ENCODE data around the gene PSMD13.
"Not testable (repeated sequence)": the region's sequence is repeated elsewhere in the genome, so short reads cannot be mapped to it uniquely, and the experiment has no call there.

Gene PSMD13

GRCh38 chr11:252666-253065, 15.9 kb downstream of the PSMD13 start:
- DNase-seq: no peak

- no peak for DNase-seq
Measured at GRCh38 chr11:253160-253885, 16.5 kb downstream of the PSMD13 start.

- no peak for DNase-seq
Measured at GRCh38 chr11:253886-254270, 17.1 kb downstream of the PSMD13 start.

DNA sequence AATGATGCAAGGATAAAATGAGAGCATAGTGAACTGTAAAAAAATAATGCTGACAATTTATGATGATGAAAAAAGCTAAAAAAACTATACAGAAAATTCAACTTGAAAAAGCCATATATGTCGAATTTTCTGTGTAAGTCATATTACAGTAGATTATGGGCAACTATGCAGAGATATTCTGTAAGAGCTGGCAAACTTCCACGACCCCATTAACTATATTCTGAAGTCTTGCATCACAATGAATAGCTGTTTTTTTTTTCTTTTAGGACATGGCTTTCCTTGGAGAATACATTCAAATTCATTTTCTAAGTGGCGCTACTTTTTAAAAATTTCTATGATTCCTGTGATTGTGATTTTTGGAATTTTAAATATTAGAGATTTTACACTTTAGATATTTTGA, 18.4 kb downstream of the PSMD13 start:
- DNase-seq: no peak

- DNase-seq: no peak
Measured at GRCh38 chr11:255816-256215, 19.0 kb downstream of the PSMD13 start.

DNA sequence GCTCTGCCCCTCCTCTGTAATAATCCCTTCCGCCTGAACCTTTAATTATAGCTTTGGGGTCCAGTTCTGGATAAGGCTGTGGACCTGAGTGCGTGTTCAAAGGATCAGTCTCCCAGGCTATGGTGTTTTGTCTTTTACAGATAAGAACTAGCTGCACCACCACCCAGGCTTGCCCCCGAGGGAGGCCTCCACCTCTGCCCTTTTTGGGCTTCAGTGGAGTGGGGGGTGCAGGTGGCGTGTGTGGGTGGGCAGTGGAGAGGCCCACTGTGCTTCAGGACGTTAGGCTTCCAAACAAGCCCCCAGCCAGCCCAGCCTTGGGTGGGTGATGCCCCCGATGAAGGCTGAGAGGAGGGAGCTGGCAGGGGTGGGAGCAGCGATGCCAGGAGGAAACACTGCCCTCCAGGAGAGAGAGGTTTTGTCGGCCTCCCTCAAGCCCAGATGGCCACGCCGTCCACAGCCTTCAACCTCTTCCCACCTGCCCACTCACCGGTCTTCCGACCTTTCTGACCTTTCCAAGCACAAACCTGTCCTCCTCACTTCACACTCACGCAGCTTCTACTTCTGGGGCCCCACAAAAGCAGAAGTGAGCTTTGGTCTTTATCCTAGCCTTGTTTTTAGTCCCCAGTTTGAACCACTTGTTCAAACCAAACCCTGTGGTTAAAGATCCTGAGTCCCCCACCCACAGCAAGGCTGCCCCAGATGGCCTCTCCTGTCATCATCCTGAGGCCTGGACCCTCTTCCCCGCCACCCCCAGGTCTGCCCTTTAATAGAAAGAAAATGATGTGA, 20.4 kb downstream of the PSMD13 start:
- no peak for DNase-seq

- DNase-seq: no peak
Measured at GRCh38 chr11:257766-258493, 21.2 kb downstream of the PSMD13 start.

GRCh38 chr11:259413-259812, 22.6 kb downstream of the PSMD13 start:
- DNase-seq: no peak

DNA sequence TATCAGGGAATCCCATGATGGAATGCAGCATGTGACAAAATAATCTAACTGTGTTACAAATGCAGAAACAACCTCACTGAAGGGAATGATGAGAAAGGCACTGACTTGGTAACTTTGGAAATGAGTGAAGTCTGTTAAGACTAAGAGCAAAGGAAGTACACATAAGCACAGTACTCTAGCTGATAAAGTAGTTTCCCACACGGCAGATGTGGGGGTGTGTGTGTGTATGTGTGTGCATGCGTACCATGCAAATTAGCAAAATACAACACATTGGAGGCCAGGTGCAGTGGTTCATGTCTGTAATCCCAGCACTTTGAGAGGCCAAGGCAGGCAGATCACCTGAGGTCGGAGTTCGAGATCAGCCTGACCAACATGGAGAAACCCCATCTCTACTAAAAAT, 24.8 kb downstream of the PSMD13 start:
- no peak for DNase-seq

- DNase-seq: no peak
Measured at GRCh38 chr11:266676-267439, 30.1 kb downstream of the PSMD13 start.

DNA sequence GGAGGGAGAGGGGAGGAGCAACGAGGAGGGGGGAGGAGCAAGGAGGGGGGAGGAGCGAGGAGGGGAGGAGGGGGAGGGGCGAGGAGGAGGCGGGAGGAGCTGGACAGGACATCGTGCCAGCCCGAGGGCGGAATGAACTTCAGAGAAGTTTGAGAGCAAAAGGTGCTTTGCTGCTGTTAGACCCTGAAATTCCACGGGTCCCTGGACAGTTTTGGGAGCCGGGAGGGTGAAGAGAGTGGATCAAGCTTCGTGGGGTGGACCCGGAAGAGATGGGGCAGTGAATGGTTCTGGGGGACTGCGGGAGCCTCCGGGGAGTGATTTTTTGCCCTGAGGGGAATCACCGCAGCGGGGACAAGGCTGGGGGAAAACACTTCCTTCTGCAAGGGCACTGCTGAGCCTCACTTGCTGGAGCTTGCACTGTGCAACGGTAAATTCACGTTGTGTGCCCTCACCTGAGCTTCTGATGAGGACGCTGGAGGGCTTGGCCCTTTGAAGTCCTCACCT, 30.8 kb downstream of the PSMD13 start:
- no peak for DNase-seq

DNA sequence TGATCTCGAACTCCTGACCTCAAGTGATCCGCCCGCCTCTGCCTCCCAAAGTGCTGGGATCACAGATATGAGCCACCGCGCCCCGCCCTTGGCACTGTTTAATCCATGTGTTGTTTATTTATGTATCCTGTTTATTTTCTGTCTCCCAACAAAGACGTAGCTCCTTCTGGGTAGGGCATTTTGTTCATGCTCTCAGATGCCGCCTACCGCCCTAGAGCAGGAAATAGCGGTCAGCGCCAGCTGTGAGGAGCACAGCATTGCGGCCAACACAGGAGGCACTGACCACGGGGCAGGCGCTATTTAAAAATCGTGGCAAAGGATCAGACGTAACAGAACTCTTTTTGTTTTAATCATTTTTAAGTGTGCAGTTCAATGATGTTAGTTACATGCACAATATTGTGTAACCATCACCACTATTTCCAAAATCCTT, 32.0 kb downstream of the PSMD13 start:
- DNase-seq: not testable (repeated sequence)

DNA sequence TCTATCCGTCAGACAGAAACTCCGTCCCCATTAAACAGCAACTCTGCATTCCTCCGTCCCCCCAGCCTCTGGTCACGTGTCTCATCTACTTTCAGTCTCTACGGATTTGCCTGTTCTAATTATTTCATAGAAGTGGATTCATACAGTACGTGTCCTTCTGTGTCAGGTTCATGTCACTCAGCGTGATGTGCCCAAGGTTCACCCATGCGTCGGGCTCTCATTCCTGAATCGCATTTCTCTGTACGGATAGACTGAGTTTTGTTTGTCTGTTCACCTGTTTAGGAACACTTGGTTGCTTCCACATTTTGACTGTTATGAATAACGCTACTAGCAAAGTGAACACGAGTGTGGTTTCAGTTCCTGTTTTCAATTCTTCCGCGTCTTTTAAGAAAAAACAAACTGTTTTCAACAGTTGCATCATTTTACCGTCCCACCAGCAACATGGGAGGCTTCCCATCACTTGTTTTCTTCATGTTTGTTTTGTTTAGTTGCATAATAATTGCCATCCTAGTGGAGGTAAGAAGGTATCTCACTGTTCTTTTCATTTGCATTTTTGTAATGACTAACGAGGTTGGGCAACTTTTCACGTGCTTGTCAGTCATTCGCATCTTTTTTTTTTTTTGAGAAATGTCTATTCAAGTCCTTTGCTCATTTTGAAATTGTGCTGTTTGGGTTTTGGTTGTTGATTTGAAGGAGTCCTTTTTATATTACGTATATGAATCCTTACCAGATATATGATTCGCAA, 32.5 kb downstream of the PSMD13 start:
- DNase-seq: no peak

DNA sequence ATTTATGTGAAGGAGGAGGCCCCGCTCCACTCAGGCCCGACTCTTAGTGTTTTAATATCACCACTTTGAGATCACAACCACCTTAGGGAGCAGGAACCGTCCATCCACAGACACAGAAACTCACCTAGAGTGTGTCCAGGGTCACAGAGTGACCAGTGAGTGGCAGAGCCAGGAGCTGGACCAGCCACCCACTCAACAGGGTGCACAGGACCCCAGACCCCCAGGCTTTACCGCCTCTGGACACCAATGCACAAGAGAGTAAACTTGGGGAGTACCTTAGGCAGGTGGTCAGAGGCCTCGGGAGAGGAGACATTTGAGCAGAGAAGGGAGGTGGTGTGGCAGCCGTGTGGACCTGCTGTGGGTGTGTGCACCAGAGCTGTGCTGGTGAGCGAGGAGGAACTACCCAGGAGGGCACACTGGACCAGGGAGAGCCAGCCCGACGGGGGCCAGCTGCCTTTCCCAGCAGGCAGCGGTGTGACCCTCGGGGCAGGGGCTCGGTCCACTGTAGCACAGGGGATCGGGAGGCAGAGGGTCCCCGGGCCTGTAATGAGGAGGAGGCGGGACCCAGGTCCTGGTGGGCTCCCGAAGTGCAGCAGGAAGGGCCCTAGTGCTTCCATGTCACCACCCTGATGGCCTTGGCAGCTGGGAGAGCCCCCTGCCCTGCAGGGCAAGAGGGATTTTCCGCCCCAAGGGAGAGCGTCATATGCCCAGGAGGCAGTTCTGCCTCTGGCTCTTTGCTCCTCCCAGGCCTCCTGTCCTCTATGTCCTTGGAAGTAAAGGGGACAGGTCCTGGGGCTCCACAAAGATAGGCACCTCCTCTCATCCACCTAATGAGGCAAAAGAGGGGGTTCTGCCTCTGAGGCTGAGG, 33.9 kb downstream of the PSMD13 start:
- DNase-seq: no peak

DNA sequence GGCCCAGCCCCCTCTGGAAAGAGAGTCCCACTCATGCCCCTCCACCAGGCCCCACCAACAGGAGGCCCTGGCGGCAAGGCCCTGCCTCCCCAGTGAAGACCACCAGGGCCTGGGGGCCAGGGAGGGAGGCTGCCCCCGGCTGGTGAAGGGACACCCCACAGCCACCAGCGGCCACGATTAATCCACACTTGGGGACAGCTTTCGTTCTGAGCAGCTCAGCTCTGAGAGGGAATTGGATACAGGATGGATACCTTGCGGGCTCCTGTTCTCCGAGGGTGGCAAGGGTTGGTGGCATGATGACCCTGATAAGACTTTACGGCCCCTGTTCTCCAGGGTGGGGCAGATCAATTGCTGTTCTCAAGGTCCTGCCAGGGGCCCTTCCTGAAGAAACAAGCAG, 34.5 kb downstream of the PSMD13 start:
- no peak for DNase-seq

- DNase-seq: no peak
Measured at GRCh38 chr11:272195-272930, 35.6 kb downstream of the PSMD13 start.

DNA sequence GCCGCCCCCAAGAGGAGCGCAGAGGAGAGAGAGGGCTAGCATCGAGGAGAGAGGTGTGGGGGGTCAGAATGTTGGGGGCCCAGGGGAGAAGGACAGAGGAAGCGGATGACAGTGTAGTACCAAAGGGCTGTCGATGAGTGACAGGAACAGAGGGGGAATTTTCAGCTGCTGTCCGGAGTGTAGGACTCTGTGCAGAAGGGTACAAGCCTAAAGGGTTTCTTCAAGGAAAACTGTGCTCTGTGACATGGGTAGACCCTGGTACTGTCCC, 36.1 kb downstream of the PSMD13 start:
- DNase-seq: no peak

DNA sequence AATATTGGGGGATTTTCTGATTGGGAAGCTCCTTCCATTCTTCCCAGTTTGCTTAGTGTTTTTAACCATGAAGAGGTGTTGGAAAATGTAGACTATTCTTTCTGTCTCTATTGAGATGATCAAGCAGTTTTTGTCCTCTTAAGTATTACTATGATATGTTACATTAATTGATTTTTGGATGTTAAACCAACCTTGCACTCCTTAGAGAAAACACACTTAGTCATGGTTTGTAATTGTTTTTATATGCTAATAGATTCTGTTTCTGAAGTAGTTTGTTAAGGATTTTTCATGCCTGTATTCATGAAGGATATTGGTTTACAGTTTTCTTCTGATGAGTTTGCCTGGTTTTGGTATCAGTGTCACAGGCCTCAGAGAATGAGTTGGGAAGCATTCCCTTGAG, 39.4 kb downstream of the PSMD13 start:
- no peak for DNase-seq

DNA sequence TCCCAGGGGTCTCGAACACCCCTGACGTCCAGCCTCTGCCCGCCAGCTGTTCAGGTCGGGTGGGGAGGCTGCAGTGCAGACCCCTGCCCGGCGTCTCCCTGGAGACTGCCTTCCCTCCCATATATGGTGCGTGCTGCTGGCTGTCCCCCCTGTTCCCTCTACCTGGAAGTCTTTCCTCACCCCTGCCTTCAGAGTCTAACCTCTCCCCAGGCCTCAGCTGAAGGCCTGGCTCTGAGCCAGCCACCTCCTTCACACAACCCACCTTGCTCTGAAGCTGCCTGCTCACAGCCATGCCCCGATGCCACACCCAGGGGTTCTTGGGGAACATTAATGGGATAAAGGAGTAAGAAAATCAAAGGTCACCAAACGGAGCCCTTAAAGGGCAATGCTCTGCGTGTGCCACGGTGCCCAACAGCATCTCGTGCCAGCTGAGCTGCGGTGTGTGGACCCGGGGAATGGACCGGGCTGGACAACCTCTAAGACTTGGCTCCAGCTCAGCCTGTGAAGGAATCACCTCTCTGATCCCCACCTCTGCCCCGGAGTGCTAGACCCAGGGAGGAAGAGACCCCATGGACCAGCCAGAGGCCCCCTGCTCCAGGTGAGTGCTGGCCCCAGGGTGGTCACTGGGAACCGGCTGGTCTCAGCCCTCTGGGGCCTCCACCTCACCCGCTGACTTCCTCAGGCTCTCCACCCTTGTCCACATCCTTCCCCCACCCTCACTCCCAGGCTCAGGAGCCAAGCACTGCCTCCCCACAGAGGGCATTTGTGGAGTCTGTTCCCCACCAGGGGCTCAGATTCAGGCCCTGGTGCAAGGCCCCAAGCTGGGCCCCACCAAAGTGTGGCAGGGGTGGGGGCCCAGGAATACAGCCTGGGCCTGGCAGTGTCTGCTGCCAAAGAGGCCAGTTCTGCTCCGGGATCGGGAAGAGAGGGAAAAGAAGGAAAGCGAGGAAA, 41.5 kb downstream of the PSMD13 start, which contains the start of gene NLRP6:
Gene NLRP6, plus strand, starts transcription at position 407 of the 951 bp plus-strand sequence. Its CDS starts 163 bp downstream, at position 570.
- DNase-seq: no peak

Measured in activated CD4-positive, alpha-beta T cell treated with anti-CD3 and anti-CD28 coated beads, Interleukin-2, amount 50 U/mL, for 4 hours (primary cell).